Measurements from ENCODE around the gene GPR137.

GPR137 gene

GRCh38 chr11:64262271-64263002 lies 23.2 kb upstream of the GPR137 start:
- TF ChIP-seq CREB1 (IDR thresholded peaks at IDR 0.05; ENCODE audit: low read depth), result no peak

GRCh38 chr11:64263021-64263946 lies 22.4 kb upstream of the GPR137 start:
- no peak for TF ChIP-seq MAX (IDR thresholded peaks at IDR 0.05)
- TF ChIP-seq EGR1 (IDR thresholded peaks at IDR 0.05), result no peak
- TF ChIP-seq RAD21 (IDR thresholded peaks at IDR 0.05; ENCODE audit: low read depth), result no peak
- TF ChIP-seq ZBTB7A (IDR thresholded peaks at IDR 0.05; ENCODE audit: low read depth), result no peak
- no peak for TF ChIP-seq CREB1 (IDR thresholded peaks at IDR 0.05; ENCODE audit: low read depth)
- no peak for TF ChIP-seq TEAD4 (IDR thresholded peaks at IDR 0.05)
- no peak for TF ChIP-seq NFIC (IDR thresholded peaks at IDR 0.05)
- TF ChIP-seq REST (IDR thresholded peaks at IDR 0.05; ENCODE audit: low read depth), result no peak
- TF ChIP-seq FOXM1 (IDR thresholded peaks at IDR 0.05; ENCODE audit: borderline replicate concordance, low read depth), result no peak
- TF ChIP-seq YY1 (IDR thresholded peaks at IDR 0.05; ENCODE audit: low read depth), result no peak
- TF ChIP-seq TCF12 (IDR thresholded peaks at IDR 0.05; ENCODE audit: low read depth), result no peak
- no peak for TF ChIP-seq EP300 (IDR thresholded peaks at IDR 0.05; ENCODE audit: borderline replicate concordance)
- TF ChIP-seq TAF1 (IDR thresholded peaks at IDR 0.05; ENCODE audit: low read depth), result no peak
- no peak for TF ChIP-seq CEBPB (IDR thresholded peaks at IDR 0.05)
- TF ChIP-seq USF1 (IDR thresholded peaks at IDR 0.05), result no peak

GRCh38 chr11:64263947-64264317 lies 21.7 kb upstream of the GPR137 start:
- TF ChIP-seq USF1 (IDR thresholded peaks at IDR 0.05), result no peak
- TF ChIP-seq EP300 (IDR thresholded peaks at IDR 0.05; ENCODE audit: borderline replicate concordance), result no peak
- TF ChIP-seq REST (IDR thresholded peaks at IDR 0.05; ENCODE audit: low read depth), result no peak
- no peak for TF ChIP-seq FOXM1 (IDR thresholded peaks at IDR 0.05; ENCODE audit: borderline replicate concordance, low read depth)
- no peak for TF ChIP-seq TCF12 (IDR thresholded peaks at IDR 0.05; ENCODE audit: low read depth)
- TF ChIP-seq YY1 (IDR thresholded peaks at IDR 0.05; ENCODE audit: low read depth), result no peak
- TF ChIP-seq TEAD4 (IDR thresholded peaks at IDR 0.05), result no peak
- TF ChIP-seq CREB1 (IDR thresholded peaks at IDR 0.05; ENCODE audit: low read depth), result no peak

- TF ChIP-seq TEAD4 (IDR thresholded peaks at IDR 0.05) (no peak), EP300 (IDR thresholded peaks at IDR 0.05; ENCODE audit: borderline replicate concordance) (no peak), YY1 (IDR thresholded peaks at IDR 0.05; ENCODE audit: low read depth) (no peak), REST (IDR thresholded peaks at IDR 0.05; ENCODE audit: low read depth) (no peak), ZBTB7A (IDR thresholded peaks at IDR 0.05; ENCODE audit: low read depth) (no peak), FOXM1 (IDR thresholded peaks at IDR 0.05; ENCODE audit: borderline replicate concordance, low read depth) (no peak), USF1 (IDR thresholded peaks at IDR 0.05) (no peak), NFIC (IDR thresholded peaks at IDR 0.05) (no peak), TAF1 (IDR thresholded peaks at IDR 0.05; ENCODE audit: low read depth) (no peak), CEBPB (IDR thresholded peaks at IDR 0.05) (no peak), CREB1 (IDR thresholded peaks at IDR 0.05; ENCODE audit: low read depth) (no peak), EGR1 (IDR thresholded peaks at IDR 0.05) (no peak), TCF12 (IDR thresholded peaks at IDR 0.05; ENCODE audit: low read depth) (no peak), RAD21 (IDR thresholded peaks at IDR 0.05; ENCODE audit: low read depth) (no peak), MAX (IDR thresholded peaks at IDR 0.05) (no peak)
These were observed 21.2 kb upstream of the GPR137 start for GRCh38 chr11:64264371-64264852.
